ENCODE results near the gene TNNT1.
"Not testable (repeated sequence)": the region's sequence is repeated elsewhere in the genome, so short reads cannot be mapped to it uniquely, and the experiment has no call there.

TNNT1 gene

DNA sequence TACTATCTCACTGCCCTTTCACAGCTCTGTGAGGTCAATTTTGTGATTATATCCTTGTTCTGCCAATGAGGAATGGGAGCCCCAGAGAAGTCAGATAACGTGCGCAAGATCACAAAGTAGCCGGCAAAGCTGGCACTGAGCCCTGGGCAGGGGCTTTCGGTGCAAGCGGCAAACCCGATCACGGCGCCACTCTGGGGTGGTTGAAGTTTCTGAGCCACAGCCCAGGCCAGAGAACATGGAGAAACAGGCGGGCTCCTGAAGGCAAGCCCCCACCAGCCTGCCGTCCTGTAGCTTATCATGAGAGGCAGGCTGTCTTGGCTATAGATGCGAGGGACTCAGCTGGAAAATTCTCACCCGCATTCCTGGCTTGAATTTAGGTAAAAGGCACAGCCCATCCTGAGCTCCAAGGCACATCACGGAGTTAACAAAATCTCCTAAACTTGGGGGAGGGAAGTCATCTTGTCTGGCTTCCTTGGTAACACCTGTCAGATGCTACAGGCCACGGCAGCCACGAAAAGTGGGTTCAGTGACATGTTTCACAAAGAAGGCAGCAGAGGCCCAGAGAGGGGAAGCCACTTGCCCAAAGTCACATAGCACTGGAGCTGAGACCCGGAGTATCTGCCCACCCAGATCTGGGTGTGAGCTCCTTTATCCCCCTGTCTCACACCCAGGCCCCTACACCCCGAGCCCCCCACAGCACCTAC, 12.5 kb downstream of the TNNT1 start:
- no peak for DNase-seq

DNA sequence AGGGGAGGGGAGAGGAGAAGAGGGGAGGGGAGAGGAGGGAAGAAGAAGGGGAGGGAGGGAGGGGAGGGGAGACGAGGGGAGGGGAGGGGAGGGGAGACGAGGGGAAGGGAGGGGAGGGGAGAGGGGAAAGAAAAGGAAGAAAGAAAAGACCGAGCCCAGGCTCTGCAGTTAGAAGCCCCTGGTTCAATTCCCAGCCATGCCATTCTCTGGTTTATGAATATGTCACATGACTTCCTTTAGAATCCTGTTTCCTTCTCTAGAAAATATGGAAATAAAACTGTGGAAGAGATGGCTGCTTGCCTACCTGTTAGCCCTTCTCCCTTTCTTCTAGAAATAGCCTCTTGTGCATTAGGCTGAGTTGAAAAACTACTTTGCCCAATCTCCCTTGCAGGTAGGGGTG, 14.3 kb downstream of the TNNT1 start:
- no peak for DNase-seq

DNA sequence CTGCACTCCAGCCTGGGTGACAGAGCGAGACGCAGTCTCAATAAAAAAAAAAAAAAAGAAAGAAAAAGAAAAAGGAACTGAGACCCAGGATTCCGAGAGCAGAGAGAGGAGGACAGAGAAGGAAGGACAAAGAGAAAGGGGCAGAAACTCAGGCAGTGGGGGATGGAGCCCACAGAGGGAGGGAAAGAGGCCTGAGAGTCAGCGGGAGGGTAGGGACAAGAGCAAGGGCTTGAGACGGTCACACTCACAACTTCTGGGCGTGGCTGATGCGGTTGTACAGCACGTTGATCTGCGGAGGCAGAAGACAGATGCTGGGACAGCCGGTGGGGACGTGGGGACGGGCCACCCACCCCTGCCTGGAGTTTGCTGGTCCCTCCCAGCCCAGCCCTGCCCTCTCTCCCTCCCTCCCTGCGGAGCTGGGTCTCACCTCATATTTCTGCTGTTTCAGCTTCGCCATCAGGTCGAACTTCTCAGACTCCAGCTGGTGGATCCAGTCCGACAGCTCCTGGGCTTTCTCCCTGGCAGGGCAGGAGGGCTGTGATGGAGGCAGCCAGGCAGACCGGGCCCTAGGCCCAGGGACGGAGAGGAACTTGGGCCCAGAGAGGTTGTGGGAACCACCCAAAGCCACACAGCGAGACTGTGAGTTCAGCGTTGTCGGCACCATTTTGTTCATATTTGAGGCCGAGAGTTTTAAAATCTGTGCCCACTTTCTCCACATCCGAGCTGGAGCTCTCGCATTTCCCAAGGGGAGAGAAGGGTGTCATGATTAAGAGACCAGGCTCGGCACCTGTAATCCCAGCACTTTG, 15.2 kb downstream of the TNNT1 start:
- DNase-seq = no peak

DNA sequence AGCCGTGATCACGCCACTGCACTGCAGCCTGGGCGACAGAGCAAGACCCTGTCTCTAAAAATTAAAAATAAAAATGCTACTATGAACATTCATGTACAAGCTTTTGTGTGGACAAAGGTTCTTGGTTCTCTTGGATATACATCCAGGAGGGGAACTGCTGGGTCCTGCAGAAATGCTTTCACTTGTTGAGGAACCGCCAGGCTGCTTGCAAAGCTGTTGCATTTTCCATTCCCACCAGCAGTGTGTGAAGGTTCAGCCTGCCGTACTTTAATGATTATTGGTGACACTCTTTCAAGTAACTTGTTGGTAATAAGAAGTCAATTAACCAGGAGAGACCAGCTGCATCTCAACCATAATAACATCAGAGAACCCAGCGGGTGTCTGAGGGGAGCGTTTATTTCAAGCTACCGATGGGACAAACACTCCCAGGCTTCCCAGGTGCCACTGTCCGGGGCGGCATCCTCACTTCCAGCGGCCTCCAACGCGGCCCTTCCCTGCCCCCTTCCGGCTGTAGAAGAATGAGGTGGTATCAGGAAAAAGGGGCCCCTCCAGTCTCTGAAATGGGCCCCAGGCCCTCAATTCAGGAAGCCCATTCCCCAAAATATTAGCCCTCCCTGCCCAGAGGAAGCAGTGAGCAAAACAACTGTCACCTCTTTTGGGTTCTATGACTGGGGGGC, 16.4 kb downstream of the TNNT1 start:
- DNase-seq = no peak

DNA sequence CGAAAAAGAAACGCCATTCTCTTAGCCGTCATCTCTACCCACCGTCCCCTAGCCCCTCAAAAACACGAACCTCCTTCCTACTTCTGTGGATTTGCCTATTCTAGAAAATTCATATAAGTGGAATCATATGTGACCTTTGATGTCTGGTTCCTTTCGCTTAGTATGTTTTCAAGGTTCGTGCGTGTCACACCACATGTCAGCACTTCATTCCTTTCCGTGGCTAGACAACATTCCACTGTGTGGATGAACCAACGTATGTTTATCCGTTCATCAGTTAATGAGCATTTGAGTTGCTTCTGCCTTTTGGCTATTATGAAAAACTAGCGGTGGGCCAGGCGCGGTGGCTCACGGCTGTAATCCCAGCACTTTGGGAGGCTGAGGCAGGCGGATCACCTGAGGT, 17.6 kb downstream of the TNNT1 start:
- DNase-seq = no peak

- no peak for DNase-seq
Measured at GRCh38 chr19:55119053-55119452, 30.0 kb downstream of the TNNT1 start.

DNA sequence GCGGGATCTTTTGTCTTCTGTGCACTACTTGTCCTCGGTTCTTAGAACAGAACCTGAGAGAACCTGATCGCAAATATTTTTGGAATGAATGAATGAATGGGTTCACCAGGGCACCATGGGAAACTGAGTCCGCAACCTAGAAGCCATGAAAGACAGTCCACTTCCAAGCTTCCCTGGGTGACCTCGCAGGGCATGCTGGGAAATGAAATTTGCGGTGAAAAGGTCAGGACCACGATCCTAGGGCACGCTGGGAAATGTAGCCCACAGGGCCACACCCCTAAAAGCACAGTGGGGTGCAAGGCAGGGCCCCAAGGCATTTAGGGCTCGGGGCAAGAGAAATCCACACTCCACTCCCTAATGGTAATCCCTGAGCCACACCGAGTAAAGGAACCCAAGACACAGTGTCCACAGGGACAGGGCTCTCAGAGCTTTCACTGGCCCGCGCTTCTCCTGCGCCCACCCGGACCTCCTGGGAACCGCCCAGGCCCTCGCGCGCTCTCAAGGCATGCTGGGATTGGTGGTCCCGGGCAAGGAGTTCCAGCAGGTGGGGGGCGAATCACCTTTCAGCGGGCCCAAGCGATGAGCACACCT, 30.5 kb downstream of the TNNT1 start:
- peak; percentile 26 to 50 for DNase-seq

DNA sequence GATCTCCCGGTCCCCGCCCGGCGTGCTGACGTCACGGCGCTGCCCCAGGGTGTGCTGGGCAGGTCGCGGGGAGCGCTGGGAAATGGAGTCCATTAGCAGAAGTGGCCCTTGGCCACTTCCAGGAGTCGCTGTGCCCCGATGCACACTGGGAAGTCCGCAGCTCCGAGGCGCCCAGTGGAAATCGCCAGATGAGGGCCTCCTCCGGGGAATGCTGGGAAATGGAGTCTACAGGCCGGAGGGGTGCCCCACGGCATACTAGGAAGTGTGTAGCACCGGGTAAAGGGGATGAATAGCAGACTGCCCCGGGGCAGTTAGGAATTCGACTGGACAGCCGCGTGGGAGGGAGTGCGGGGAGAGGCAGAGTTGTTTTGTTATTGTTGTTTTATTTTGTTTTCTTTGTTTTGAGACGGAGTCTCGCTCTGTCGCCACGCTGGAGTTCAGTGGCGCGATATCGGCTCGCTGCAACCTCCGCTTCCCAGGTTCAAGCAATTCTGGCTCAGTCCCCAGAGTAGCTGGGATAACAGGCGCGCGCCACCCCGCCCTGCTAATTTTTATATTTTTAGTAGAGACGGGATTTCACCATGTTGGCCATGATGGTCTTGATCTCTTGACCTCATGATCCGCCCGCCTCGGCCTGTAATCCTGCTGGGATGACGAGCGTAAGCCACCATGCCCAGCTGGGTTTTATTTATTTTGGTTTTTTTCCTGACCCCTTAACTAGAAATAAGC, 31.2 kb downstream of the TNNT1 start:
- DNase-seq = peak; percentile 97 to 98

DNA sequence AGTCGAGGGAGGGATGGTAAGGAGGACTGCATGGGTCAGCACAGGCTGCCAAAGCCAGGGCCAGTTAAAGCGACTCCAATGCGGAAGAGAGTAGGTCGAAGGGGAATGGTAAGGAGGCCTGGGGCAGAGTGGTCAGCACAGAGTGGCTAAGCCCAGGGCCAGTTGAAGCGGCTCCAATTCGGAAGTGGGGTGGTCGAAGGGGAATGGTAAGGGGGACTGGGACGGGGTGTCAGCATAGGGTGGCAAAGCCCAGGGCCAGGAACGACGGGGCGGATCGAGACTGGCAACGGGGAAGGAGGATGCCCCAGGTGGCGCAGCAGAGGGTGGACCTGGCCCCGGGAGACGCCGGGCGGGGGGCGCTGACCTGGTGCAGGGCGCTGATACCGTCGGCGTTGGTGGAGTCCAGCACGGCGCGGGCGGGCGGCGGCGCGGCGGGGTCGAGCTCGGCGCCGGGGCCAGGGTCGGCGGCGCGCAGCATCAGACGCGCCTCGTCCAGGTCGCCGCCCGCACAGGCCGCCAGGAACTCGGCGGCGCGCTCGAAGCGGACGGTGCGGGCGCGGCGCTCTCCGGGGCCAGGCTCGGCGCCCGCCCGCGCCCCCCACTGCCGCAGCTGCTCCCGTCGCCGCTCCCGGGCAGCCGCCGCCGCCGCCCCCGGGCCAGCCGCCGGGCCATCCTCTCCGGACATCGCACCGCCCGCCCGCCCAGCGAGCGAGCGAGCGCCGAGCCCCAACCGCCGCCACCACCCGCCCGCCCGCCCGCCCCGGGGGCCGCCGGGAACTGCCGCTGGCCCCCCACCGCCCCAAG, 31.9 kb downstream of the TNNT1 start, which contains the start of gene PPP1R12C:
TSS of gene PPP1R12C (minus strand) at position 779 of the 804 bp plus-strand sequence. CDS start at position 685, 94 bp downstream.
- DNase-seq = peak; percentile 23 to 26

GRCh38 chr19:55116232-55116858, 32.7 kb downstream of the TNNT1 start:
- DNase-seq = peak; percentile 65 to 67

DNA sequence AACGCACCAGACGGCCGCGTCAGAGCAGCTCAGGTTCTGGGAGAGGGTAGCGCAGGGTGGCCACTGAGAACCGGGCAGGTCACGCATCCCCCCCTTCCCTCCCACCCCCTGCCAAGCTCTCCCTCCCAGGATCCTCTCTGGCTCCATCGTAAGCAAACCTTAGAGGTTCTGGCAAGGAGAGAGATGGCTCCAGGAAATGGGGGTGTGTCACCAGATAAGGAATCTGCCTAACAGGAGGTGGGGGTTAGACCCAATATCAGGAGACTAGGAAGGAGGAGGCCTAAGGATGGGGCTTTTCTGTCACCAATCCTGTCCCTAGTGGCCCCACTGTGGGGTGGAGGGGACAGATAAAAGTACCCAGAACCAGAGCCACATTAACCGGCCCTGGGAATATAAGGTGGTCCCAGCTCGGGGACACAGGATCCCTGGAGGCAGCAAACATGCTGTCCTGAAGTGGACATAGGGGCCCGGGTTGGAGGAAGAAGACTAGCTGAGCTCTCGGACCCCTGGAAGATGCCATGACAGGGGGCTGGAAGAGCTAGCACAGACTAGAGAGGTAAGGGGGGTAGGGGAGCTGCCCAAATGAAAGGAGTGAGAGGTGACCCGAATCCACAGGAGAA, 33.5 kb downstream of the TNNT1 start:
- peak in 1 of 2 donors; percentile 53 for DNase-seq

- DNase-seq = no peak
Measured at GRCh38 chr19:55114566-55115145, 34.4 kb downstream of the TNNT1 start.

DNA sequence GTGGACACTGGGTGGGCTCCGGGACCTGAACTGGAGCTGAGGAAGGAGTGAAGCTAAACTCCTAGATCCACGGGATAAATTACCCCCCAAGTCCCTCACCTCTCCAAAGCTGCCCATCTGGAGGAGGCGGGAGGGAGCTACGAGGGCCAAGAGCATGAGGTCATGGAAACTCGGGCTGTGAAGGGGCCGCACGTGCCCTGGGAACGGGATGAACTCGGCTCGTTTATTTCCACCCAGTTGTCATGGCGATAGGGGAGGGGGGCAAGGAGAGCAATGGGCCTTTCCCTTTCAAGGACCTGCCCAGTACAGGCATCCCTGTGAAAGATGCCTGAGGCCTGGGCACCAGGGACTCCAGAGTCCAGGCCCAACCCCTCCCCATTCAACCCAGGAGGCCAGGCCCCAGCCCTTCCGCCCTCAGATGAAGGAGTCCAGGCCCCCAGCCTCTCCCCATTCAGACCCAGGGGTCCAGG, 35.4 kb downstream of the TNNT1 start:
- DNase-seq = no peak

DNA sequence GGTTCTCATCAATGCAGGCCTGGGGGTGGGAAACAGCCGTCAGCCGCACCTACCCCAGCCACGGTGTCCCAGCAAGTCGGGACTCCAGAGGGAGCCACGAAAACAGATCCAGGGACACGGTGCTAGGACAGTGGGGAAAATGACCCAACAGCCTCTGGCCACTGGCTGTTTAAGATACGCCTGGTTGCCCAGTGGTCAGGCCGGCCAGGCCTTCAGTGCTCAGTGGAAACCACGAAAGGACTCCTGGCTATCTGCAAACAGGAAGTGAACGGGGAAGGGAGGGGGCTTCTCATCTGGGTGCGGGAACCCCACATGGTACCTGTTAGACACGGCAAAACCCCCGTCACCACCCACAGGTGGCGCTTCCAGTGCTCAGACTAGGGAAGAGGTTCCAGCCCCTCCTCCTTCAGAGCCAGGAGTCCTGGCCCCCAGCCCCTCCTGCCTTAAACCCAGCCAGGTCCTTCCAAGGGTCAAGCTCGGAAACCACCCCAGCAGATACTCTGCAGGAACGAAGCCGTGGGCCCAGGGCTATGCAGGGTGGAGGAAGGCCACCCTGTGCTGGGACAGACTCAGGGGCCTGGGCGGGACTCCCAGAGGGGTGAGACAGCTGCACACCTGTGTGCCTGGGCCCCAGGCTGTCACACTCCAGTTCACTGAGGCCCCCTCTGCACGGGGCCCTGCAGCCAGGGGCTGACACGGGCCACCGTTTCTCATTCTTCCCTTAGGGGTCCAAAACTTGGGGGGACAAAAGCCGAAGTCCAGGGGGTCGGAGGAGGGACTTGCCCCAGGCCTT, 36.0 kb downstream of the TNNT1 start:
- no peak for DNase-seq

DNA sequence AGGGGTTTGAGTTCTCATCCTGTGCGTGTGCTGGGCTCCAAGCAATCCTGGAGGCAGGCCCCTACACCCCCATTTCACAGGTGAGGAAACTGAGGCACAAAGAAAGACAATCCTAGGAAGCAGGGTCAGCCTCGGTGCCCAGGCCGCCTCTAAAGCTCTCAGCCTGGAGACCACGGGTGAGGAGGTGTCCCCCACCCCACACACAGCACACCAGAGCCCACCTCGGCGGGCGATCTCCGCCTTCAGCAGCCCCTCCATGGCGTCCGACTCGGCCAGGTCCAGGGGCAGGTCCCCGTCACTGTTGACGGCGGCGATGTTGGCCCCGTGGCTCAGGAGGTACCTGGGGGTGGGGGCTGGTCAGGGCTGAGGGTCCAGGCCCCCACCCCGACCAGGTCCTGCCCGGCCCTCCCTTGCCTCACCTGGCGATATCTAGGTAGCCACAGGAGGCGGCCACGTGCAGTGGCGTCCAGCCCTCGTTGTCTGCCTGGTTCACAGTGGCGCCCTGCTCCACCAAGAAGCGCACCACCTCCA, 36.7 kb downstream of the TNNT1 start:
- no peak for DNase-seq

DNA sequence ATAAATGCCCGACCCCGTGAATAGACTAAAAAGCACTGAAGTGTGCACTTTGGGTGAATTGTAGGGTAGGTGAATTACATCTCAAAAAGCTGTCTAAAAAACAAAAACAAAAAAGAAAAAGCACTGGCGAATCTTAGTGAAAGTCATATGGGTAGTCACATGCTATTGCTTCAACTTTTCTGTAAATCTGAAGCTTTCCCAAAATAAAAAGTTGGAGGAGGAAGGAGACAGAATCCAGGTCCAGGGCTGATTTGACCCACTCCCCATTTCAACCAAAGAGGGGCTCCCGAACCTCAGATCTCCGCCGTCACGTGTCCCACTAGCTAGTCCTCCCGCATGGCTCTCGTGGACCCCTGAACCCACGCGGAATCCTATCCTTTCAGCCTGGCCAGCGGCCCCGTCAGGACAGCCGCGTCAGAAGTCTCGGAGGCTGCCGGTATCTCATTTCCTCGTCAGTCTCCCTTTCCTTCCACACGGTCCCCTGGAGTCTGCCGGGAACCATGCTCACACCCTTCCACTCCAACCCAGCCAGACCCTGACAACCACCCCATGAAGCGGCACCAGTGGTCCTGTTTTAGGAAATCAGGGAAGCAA, 37.7 kb downstream of the TNNT1 start:
- DNase-seq = no peak

DNA sequence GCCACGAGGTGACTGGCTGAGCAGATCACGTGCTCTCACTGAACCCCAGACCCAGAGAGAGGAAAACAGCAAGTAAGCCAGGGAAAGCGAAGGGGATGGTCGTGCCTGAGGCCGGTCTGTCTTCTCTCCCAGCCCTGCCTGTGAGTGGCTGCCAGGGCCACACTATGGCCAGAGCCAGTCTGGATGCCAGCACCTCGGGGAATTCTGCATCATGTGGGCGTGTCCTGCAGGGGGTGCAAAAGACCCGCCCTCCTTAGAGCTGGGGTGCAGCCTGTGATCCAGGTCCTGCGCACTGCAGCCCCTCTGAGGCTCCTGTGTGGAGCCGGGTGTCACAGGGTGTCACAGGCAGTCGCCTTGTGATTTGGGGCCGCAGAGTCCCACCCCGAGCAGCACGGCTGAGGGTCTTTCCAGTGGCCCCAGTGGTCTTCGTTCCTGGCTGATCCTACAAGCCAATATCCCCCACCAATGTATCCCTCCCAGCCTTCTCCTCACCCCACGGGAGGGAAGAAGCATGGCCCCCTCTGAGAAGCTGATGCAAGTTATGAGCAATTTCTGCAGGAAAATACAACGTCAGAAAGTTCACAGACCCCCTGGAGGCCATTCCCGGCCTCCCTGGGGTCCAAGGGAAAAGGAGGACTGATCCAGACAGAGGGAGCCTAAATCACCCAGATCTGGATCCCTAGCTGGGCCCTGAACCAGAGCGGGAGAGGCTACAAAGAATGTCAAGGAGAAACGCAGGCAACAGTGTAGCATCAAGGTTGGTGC, 39.3 kb downstream of the TNNT1 start:
- no peak for DNase-seq

DNA sequence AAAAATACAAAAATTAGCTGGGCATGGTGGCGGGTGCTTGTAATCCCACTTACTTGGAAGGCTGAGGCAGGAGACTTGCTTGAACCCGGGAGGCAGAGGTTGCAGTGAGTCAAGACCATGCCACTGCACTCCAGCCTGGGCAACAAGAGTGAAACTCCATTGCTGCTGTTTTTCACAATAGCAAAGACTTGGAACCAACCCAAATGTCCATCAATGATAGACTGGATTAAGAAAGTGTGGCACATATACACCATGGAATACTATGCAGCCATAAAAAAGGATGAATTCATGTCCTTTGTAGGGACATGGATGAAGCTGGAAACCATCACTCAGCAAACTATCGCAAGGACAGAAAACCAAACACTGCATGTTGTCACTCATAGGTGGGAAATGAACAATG, 41.8 kb downstream of the TNNT1 start:
- DNase-seq = not testable (repeated sequence)

Measured in stimulated activated CD4-positive, alpha-beta T cell treated with anti-CD3 and anti-CD28 coated beads, Interleukin-2, amount 100 ng/mL, for 24 hours (primary cell).